PC-9 (cell line): Measurements from ENCODE around the gene AIF1. TPM values are rescaled to one million over a fixed set of nuclear protein-coding genes. Genes with fewer than 3 reads are reported as not detected.

ENCODE experiments used
- BruUV-seq: library from RNA; stranded (reverse); fragments of 400-500 nt; replicated peaks from 2 replicates; lab custom pipeline; 2021; lab: Mats Ljungman, UMichigan
- CTCF ChIA-PET: fragments of 300-600 bp; sonication (Branson Sonifier 250); formaldehyde crosslinking; loops from one replicate; lab custom pipeline; 2022; ENCODE audit warnings: antibody characterized with exemption; lab: Charles Lee
- POLR2A ChIA-PET: fragments of 300-600 bp; sonication (Branson Sonifier 250); formaldehyde crosslinking; loops from one replicate; lab custom pipeline; 2022; ENCODE audit warnings: antibody characterized with exemption; ENCODE audit not compliant: unreplicated experiment; lab: Charles Lee
- DNase-seq, 2 experiments: peaks; one replicate each; pipeline versions ENCODE4 v3.0.0 to v3.0.0-alpha.2; 2015 to 2022; ENCODE audit warnings: mixed read lengths in 1 of 2
- H2AFZ ChIP-seq: fragments of 200-600 bp; sonication (generic); 2 replicates; pipeline ENCODE4 v1.8.1; 2017; ENCODE audit warnings: antibody characterized with exemption
- H3F3A ChIP-seq: fragments of 200-600 bp; sonication (generic); 2 replicates; pipeline ENCODE4 v1.8.1; 2017; ENCODE audit warnings: antibody characterized with exemption, mild to moderate bottlenecking, low read depth; ENCODE audit not compliant: insufficient read depth
- H3K27ac ChIP-seq: fragments of 200-600 bp; sonication (generic); 2 replicates; pipeline ENCODE4 v1.6.1; 2016; ENCODE audit warnings: mixed run types
- H3K27me3 ChIP-seq: fragments of 200-600 bp; sonication (generic); 2 replicates; pipeline ENCODE4 v1.6.1; 2016; ENCODE audit warnings: low read depth, mixed run types; ENCODE audit not compliant: insufficient read depth
- H3K36me3 ChIP-seq: fragments of 200-600 bp; sonication (generic); 2 replicates; pipeline ENCODE4 v1.6.1; 2016; ENCODE audit warnings: low read depth, mixed run types
- H3K4me1 ChIP-seq: fragments of 200-600 bp; sonication (generic); replicated peaks from 2 replicates; pipeline ENCODE4 v1.6.1; 2016; ENCODE audit warnings: mixed run types; ENCODE audit not compliant: insufficient read depth
- H3K4me2 ChIP-seq: fragments of 200-600 bp; sonication (generic); 2 replicates; pipeline ENCODE4 v1.6.1; 2017; ENCODE audit warnings: mixed run types
- H3K4me3 ChIP-seq: fragments of 200-600 bp; sonication (generic); 2 replicates; pipeline ENCODE4 v1.6.1; 2016; ENCODE audit warnings: mixed run types
- H3K79me2 ChIP-seq: fragments of 200-600 bp; sonication (generic); 2 replicates; pipeline ENCODE4 v1.6.1; 2017; ENCODE audit warnings: low read depth, mixed run types
- H3K9me2 ChIP-seq: fragments of 200-600 bp; sonication (generic); 2 replicates; pipeline ENCODE4 v1.8.1; 2017; ENCODE audit warnings: mild to moderate bottlenecking; ENCODE audit not compliant: insufficient read depth
- H3K9me3 ChIP-seq: fragments of 200-600 bp; sonication (generic); 2 replicates; pipeline ENCODE4 v1.8.1; 2016; ENCODE audit warnings: low read depth; ENCODE audit not compliant: insufficient read depth
- H4K20me1 ChIP-seq: fragments of 200-600 bp; sonication (generic); 2 replicates; pipeline ENCODE4 v1.8.1; 2017; ENCODE audit not compliant: insufficient read depth
- EZH2 ChIP-seq: fragments of 200-600 bp; sonication (generic); IDR thresholded peaks from 2 replicates; pipeline ENCODE4 v1.8.0; 2017; ENCODE audit warnings: antibody characterized with exemption, low read depth
- intact Hi-C: fragments of 100-400 bp; cut with micrococcal nuclease; formaldehyde crosslinking; loops from one replicate; pipeline ENCODE4 v1.10.0; 2022; ENCODE audit not compliant: unreplicated experiment
- total RNA-seq: library from RNA; stranded (reverse); gene quantifications from 2 replicates; pipeline ENCODE4 v1.2.3, GENCODE V29; 2021
- TF ChIP-seq, protein P1 (sequence below): fragments of 200-600 bp; sonication (generic); conservative IDR thresholded peaks from 2 replicates; pipeline ENCODE4 v1.6.1; 2017; ENCODE audit warnings: mixed run types, antibody characterized with exemption, mild to moderate bottlenecking, moderate library complexity

Gene AIF1
- total RNA-seq, 1 experiment from 2014 or later: not detected

- no peaks in the 10 kb centered on the region for H3K79me2 ChIP-seq
- H3K27ac ChIP-seq: no peak overlapping the region
- H3K9me3 ChIP-seq: no peaks in the 10 kb centered on the region
- H2AFZ ChIP-seq: no peak overlapping the region
- CTCF ChIA-PET: no interaction called here
- DNase-seq: no peak
- no peak overlapping the region for H3K4me2 ChIP-seq
- H3K36me3 ChIP-seq: peaks cover 18% of the 10 kb centered on the region
- no peaks in the 10 kb centered on the region for H3K9me2 ChIP-seq
- H4K20me1 ChIP-seq: 0 out of 2 replicates have a peak, but pooled peaks cover 11% of the 10 kb centered on the region
- POLR2A ChIA-PET: interaction anchor here (0.7 kb wide), 1 partner anchor 7 kb away, joined by 3 read pairs; no protein-coding TSS in a partner anchor
- TF ChIP-seq, protein P1, sequence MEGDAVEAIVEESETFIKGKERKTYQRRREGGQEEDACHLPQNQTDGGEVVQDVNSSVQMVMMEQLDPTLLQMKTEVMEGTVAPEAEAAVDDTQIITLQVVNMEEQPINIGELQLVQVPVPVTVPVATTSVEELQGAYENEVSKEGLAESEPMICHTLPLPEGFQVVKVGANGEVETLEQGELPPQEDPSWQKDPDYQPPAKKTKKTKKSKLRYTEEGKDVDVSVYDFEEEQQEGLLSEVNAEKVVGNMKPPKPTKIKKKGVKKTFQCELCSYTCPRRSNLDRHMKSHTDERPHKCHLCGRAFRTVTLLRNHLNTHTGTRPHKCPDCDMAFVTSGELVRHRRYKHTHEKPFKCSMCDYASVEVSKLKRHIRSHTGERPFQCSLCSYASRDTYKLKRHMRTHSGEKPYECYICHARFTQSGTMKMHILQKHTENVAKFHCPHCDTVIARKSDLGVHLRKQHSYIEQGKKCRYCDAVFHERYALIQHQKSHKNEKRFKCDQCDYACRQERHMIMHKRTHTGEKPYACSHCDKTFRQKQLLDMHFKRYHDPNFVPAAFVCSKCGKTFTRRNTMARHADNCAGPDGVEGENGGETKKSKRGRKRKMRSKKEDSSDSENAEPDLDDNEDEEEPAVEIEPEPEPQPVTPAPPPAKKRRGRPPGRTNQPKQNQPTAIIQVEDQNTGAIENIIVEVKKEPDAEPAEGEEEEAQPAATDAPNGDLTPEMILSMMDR: no peak
- no peak for TF ChIP-seq EZH2
- intact Hi-C loops: no loop called here
- H3K27me3 ChIP-seq: no peaks in the 10 kb centered on the region
- BruUV-seq: no TSS peak
- no peak overlapping the region for H3K4me3 ChIP-seq
- H3K4me1 ChIP-seq: no peaks in the 10 kb centered on the region
- peaks cover 60% of the 10 kb centered on the region for H3F3A ChIP-seq
Measured at GRCh38 chr6:31633447-31633846, 18.4 kb downstream of the AIF1 start.

GRCh38 chr6:31634131-31634530, 19.1 kb downstream of the AIF1 start:
- ChIA-PET CTCF (no interaction called here), POLR2A (no interaction called here)
- no peaks in the 10 kb centered on the region for H3K9me2 ChIP-seq
- H4K20me1 ChIP-seq: 0 out of 2 replicates have a peak, but pooled peaks cover 11% of the 10 kb centered on the region
- BruUV-seq: no TSS peak
- intact Hi-C loops: no loop called here
- H3K79me2 ChIP-seq: no peaks in the 10 kb centered on the region
- no peak overlapping the region for H2AFZ ChIP-seq
- no peak overlapping the region for H3K27ac ChIP-seq
- TF ChIP-seq, protein P1: no peak
- no peak for TF ChIP-seq EZH2
- H3K9me3 ChIP-seq: no peaks in the 10 kb centered on the region
- no peaks in the 10 kb centered on the region for H3K4me1 ChIP-seq
- H3K27me3 ChIP-seq: no peaks in the 10 kb centered on the region
- no peak overlapping the region for H3K4me3 ChIP-seq
- H3K36me3 ChIP-seq: peaks cover 12% of the 10 kb centered on the region; the same call in 1 of the 2 replicates
- peaks cover 67% of the 10 kb centered on the region for H3F3A ChIP-seq
- H3K4me2 ChIP-seq: no peak overlapping the region
- DNase-seq: no peak

GRCh38 chr6:31634969-31635575, 20.0 kb downstream of the AIF1 start:
- no peak for TF ChIP-seq EZH2
- TF ChIP-seq, protein P1: no peak
- no peak overlapping the region for H3K27ac ChIP-seq
- BruUV-seq: no TSS peak
- no peak for DNase-seq
- peaks cover 70% of the 10 kb centered on the region for H3F3A ChIP-seq
- CTCF ChIA-PET: interaction anchor here (0.6 kb wide), 1 partner anchor 28 kb away, joined by 6 read pairs; no protein-coding TSS in a partner anchor
- POLR2A ChIA-PET: interaction anchor here (0.5 kb wide), 1 partner anchor 14 kb away, joined by 3 read pairs; no protein-coding TSS in a partner anchor
- no peaks in the 10 kb centered on the region for H3K79me2 ChIP-seq
- no peaks in the 10 kb centered on the region for H3K9me3 ChIP-seq
- H3K9me2 ChIP-seq: no peaks in the 10 kb centered on the region
- H2AFZ ChIP-seq: no peak overlapping the region
- 0 out of 2 replicates have a peak, but pooled peaks cover 17% of the 10 kb centered on the region for H4K20me1 ChIP-seq
- no peak overlapping the region for H3K4me3 ChIP-seq
- peaks cover 16% of the 10 kb centered on the region; the same call in 1 of the 2 replicates for H3K36me3 ChIP-seq
- no peaks in the 10 kb centered on the region for H3K4me1 ChIP-seq
- H3K27me3 ChIP-seq: no peaks in the 10 kb centered on the region
- intact Hi-C loops: no loop called here
- H3K4me2 ChIP-seq: no peak overlapping the region
